Cardiac fibroblast (primary cell): Measurements from ENCODE around the gene ZDHHC3.
A peak's percentile ranks its signal among the peaks of the same experiment; 100 is the strongest.

Experiments
- DNase-seq, 2 donors: peaks; one replicate each; pipeline versions ENCODE4 v3.0.0 to v3.0.0-alpha.2; 2010; ENCODE audit warnings: low read depth in 2 of 2
- H3K4me3 ChIP-seq, 2 donors: replicated peaks in 1 of 2; 1 replicate in 1 of 2; 2 replicates in 1 of 2; pipeline ENCODE4 v1.5.1; 2011; ENCODE audit warnings: low read depth in 2 of 2, low read length in 2 of 2, mild to moderate bottlenecking in 2 of 2, moderate library complexity in 1 of 2
- CTCF ChIP-seq: IDR thresholded peaks from one replicate; pipeline ENCODE4 v1.5.1; 2011; ENCODE audit warnings: low read depth, mild to moderate bottlenecking, low read length, inconsistent platforms

Gene ZDHHC3

DNA sequence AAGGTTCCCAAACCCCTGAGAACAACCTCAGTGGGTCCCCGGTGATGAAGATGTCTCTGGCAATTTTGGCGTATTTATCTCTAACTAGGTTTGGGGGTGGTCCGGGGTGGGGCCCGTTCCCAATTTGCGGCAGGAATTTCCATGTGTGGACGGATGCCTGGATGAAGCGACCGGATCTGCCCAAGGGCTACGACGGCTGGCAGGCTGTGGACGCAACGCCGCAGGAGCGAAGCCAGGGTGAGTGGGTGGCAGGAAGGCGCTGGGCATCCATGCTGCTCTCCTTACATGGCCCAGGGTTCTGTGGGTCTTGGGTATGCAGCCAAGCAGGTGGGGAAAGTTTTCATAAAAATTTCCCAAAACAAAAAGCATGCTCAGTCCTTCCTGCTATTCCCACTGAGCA, 72.2 kb downstream of the ZDHHC3 start:
- H3K4me3 ChIP-seq: no peak overlapping the region
- TF ChIP-seq CTCF: no peak
- no peak for DNase-seq

GRCh38 chr3:44903314-44903713, 72.7 kb downstream of the ZDHHC3 start:
- H3K4me3 ChIP-seq: no peak overlapping the region
- no peak for DNase-seq
- TF ChIP-seq CTCF: no peak

DNA sequence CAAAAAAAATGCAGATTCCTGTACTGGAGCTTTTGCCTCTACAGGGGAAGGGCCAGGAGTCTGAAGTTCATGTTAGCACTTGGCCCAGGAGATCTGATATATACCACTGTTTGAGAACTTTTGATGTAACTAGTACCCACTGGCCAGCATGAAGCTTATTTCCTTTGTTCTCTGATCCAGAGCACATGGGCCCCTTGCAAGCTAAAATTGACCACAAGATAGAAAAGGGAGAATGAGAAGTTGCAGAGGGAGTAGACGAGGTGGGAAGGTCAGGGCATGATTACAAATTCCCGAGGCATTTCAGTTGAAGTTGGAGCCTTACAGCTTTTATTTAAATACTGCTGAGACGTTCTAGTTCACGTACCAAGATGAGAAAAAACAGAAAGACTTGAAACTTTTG, 73.3 kb downstream of the ZDHHC3 start:
- H3K4me3 ChIP-seq: no peak overlapping the region
- no peak for TF ChIP-seq CTCF
- no peak for DNase-seq

DNA sequence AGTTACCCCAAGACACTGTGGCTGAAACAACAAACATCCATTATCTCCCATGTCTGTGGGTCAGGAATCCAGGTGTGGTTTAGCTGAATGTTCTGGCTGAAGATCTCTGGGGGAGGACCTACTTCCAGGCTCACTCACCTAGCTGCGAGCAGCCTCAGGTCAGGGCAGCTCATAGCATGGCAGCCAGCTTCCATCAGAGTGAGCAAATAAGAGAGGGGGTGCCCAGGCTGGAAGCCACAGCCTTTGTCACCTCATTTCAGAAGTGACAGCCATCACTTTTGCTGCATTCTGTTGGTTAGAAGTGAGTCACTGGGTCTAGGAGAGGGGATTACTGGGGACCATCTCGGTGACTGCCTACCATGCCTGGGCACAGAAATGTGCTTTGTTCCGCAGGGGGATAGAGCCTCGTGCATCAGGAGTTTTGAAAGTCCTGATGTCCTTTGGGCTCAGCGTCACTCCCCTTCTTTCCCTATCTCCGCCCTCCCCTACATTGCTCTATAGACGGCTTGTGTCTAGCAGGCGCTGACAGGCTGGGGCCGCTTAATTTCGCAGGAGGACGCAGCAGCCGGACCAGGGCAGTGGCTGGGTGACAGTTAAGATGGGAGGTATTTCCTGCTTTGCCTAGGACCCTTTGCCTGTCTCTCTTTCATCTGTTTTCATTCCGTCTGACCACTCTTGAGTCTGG, 76.1 kb downstream of the ZDHHC3 start:
- no peak for TF ChIP-seq CTCF

GRCh38 chr3:44896440-44896839, 79.5 kb downstream of the ZDHHC3 start:
- H3K4me3 ChIP-seq: no peak overlapping the region
- DNase-seq: no peak
- no peak for TF ChIP-seq CTCF

More for the DNA sequence above, 76.1 kb downstream of the ZDHHC3 start:
- H3K4me3 ChIP-seq: no peak overlapping the region
- no peak for DNase-seq

- peak; percentile 30 for DNase-seq
- no peak overlapping the region for H3K4me3 ChIP-seq
- no peak for TF ChIP-seq CTCF
These were observed 81.5 kb downstream of the ZDHHC3 start for GRCh38 chr3:44894485-44894884.

DNA sequence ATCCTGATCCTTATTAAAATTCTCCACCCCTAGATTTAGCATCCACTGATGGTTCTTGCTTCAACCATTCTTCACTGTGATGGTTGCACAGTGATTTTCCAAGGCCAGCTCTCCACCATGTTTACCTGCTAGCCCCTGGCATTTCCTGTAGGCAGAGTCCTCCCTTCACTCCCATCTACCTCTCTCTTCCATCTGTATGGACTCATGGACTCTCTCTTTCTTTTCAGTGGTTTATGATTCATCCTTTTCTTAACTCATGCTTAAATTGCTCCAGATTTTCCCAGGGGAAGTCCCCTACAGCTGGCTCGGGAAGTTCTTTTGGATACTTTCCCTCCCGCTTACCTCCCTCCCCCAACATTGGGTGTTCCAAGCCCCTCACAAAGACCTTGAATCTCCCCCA, 82.9 kb downstream of the ZDHHC3 start:
- TF ChIP-seq CTCF: no peak
- H3K4me3 ChIP-seq: no peak overlapping the region
- peak; percentile 56 to 92 for DNase-seq
